Measurements from ENCODE around the gene CFAP251.

DNA sequence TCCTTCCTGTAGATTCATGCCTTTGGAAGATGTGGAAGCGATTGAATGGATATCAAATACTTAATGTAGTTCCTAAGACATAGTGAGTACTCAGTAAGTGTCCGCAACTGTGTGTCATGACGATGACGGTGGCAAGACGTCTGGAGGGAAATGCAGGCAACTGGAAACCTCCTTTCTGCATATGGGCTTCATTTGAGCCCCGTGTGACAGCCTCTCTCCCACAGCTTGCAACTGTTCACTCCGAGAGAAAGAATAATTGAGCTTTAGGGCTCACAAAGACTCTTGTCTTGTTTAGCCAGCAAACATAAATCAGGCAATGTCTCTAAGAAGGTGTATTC lies 6.9 kb downstream of the CFAP251 start:
- no peak for TF ChIP-seq EZH2 (IDR thresholded peaks at IDR 0.05; ENCODE audit: borderline replicate concordance, low read depth, low read length, poor library complexity, severe bottlenecking)
- TF ChIP-seq, protein P1, sequence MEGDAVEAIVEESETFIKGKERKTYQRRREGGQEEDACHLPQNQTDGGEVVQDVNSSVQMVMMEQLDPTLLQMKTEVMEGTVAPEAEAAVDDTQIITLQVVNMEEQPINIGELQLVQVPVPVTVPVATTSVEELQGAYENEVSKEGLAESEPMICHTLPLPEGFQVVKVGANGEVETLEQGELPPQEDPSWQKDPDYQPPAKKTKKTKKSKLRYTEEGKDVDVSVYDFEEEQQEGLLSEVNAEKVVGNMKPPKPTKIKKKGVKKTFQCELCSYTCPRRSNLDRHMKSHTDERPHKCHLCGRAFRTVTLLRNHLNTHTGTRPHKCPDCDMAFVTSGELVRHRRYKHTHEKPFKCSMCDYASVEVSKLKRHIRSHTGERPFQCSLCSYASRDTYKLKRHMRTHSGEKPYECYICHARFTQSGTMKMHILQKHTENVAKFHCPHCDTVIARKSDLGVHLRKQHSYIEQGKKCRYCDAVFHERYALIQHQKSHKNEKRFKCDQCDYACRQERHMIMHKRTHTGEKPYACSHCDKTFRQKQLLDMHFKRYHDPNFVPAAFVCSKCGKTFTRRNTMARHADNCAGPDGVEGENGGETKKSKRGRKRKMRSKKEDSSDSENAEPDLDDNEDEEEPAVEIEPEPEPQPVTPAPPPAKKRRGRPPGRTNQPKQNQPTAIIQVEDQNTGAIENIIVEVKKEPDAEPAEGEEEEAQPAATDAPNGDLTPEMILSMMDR (conservative IDR thresholded peaks at IDR 0.05; ENCODE audit: low read depth, low read length) = no peak
